ENCODE data around the gene PIGL.
"Not testable (repeated sequence)": the region's sequence is repeated elsewhere in the genome, so short reads cannot be mapped to it uniquely, and the experiment has no call there.

The PIGL gene

DNA sequence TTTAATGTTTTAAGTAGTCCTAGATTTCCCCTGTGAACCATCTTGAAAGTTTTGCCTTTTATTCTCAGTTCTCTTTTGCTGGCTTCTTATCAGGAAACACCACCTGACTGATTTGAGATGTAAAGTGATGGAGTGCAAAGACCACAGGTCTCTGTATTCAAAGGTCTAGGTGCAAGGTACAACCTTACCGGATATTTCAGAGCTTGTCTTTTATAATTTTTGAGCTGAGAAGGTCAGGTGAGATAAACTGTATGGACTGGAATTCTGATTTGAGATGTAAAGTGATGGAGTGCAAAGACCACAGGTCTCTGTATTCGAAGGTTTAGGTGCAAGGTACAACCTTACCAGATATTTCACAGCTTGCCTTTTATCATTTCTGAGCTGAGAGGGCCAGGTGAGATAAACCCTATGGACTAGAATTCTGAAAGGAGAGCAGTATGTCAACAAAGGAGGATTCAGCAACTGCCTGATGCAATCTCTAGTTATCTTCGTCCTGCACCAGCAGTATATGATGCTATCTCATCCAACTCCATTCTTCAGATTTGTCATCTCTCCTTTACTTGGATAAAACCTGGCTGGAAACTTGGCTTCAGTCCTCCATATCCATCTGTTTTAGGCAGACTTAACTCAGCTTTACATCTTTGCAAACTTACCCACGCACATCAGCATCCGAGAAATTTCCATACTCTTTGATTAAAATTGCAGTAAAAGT is 72.0 kb downstream of the PIGL start:
- peaks cover 59% of the 10 kb centered on the region for H3K4me1 ChIP-seq (ENCODE audit: insufficient read depth, low read length, poor library complexity, severe bottlenecking)
- no peak for TF ChIP-seq EZH2phosphoT487 (IDR thresholded peaks at IDR 0.05; ENCODE audit: borderline replicate concordance)
- TF ChIP-seq, protein P1, sequence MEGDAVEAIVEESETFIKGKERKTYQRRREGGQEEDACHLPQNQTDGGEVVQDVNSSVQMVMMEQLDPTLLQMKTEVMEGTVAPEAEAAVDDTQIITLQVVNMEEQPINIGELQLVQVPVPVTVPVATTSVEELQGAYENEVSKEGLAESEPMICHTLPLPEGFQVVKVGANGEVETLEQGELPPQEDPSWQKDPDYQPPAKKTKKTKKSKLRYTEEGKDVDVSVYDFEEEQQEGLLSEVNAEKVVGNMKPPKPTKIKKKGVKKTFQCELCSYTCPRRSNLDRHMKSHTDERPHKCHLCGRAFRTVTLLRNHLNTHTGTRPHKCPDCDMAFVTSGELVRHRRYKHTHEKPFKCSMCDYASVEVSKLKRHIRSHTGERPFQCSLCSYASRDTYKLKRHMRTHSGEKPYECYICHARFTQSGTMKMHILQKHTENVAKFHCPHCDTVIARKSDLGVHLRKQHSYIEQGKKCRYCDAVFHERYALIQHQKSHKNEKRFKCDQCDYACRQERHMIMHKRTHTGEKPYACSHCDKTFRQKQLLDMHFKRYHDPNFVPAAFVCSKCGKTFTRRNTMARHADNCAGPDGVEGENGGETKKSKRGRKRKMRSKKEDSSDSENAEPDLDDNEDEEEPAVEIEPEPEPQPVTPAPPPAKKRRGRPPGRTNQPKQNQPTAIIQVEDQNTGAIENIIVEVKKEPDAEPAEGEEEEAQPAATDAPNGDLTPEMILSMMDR (conservative IDR thresholded peaks at IDR 0.05; ENCODE audit: low read length), result no peak
- H3K36me3 ChIP-seq (ENCODE audit: insufficient read depth, low read length), result no peaks in the 10 kb centered on the region

DNA sequence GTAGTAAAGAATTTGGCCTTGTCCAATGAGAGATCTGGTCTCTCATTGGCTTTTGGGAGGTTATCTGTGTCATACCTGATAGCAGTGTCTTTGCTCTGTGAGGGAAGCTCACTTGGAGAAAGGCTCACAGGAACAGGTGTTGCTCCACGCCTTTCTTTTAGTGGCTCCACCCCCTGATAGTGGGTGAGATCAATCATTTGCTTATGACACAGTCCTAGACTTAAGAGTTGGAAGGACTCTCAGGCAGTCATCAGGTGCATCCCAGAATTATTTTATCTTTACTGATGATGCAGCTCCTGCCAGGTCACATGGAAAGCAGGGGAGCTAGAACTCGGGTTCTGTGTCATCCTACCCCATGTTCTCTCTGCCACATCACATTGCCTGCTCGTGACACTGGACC is 76.9 kb downstream of the PIGL start:
- H3K9me3 ChIP-seq (ENCODE audit: insufficient read depth, low read depth, low read length), result no peaks in the 10 kb centered on the region
- TF ChIP-seq, protein P1 (conservative IDR thresholded peaks at IDR 0.05; ENCODE audit: low read length), result no peak
- TF ChIP-seq EZH2phosphoT487 (IDR thresholded peaks at IDR 0.05; ENCODE audit: borderline replicate concordance), result no peak
- H3K4me2 ChIP-seq (ENCODE audit: low read depth, low read length, poor library complexity, severe bottlenecking), result no peak overlapping the region
- no peaks in the 10 kb centered on the region for H3K27me3 ChIP-seq (ENCODE audit: insufficient read depth, low read length, poor library complexity, severe bottlenecking)
- no peaks in the 10 kb centered on the region for H4K20me1 ChIP-seq (ENCODE audit: insufficient read depth, low read length, poor library complexity, severe bottlenecking)
- no peaks in the 10 kb centered on the region for H3K9me2 ChIP-seq (replicated peaks; ENCODE audit: low read depth, low read length)
- peaks cover 43% of the 10 kb centered on the region for H3K4me1 ChIP-seq (ENCODE audit: insufficient read depth, low read length, poor library complexity, severe bottlenecking)
- H3K9ac ChIP-seq (ENCODE audit: low read depth, low read length, poor library complexity, severe bottlenecking), result no peak overlapping the region
- H3K36me3 ChIP-seq (ENCODE audit: insufficient read depth, low read length), result no peaks in the 10 kb centered on the region
- H3K4me3 ChIP-seq (ENCODE audit: low read length, poor library complexity, severe bottlenecking), result no peak overlapping the region
- H3K79me2 ChIP-seq (ENCODE audit: insufficient read depth, low read length), result no peaks in the 10 kb centered on the region
- peaks cover 3% of the 10 kb centered on the region for H3F3A ChIP-seq (ENCODE audit: low read depth)
- no peak overlapping the region for H2AFZ ChIP-seq (ENCODE audit: low read length)

More for the DNA sequence above, 72.0 kb downstream of the PIGL start:
- Histone ChIP-seq H2AFZ (ENCODE audit: low read length) (no peak overlapping the region), H3K79me2 (ENCODE audit: insufficient read depth, low read length) (no peaks in the 10 kb centered on the region), H3F3A (ENCODE audit: low read depth) (peaks cover 19% of the 10 kb centered on the region), H3K9ac (ENCODE audit: low read depth, low read length, poor library complexity, severe bottlenecking) (no peak overlapping the region), H3K27me3 (ENCODE audit: insufficient read depth, low read length, poor library complexity, severe bottlenecking) (no peaks in the 10 kb centered on the region), H3K9me2 (replicated peaks; ENCODE audit: low read depth, low read length) (no peaks in the 10 kb centered on the region), H3K9me3 (ENCODE audit: insufficient read depth, low read depth, low read length) (no peaks in the 10 kb centered on the region), H3K4me3 (ENCODE audit: low read length, poor library complexity, severe bottlenecking) (no peak overlapping the region), H3K4me2 (ENCODE audit: low read depth, low read length, poor library complexity, severe bottlenecking) (peak overlapping the region; percentile 26), H4K20me1 (ENCODE audit: insufficient read depth, low read length, poor library complexity, severe bottlenecking) (no peaks in the 10 kb centered on the region)

DNA sequence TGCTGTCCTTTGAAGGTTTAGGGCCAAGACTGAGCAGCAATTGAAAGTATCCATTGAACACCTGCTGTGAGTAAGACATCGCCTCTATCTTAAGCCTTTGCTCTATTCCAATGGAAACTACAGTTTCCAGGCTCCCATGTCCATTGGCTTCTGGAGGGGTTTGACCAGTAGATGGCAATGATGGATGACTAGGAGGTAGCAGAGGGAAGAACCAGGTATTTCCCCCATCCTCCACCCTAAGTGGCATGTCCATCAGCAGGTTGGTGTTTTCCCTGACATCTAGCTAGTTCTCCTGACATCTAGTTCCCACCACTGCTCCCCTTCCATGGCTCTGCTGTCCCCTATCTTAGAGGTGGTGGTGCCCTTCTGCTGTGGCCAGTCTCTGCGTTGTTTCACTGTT is 77.5 kb downstream of the PIGL start:
- no peaks in the 10 kb centered on the region for H3K9me3 ChIP-seq (ENCODE audit: insufficient read depth, low read depth, low read length)
- H3F3A ChIP-seq (ENCODE audit: low read depth), result peaks cover 3% of the 10 kb centered on the region
- peaks cover 38% of the 10 kb centered on the region for H3K4me1 ChIP-seq (ENCODE audit: insufficient read depth, low read length, poor library complexity, severe bottlenecking)

DNA sequence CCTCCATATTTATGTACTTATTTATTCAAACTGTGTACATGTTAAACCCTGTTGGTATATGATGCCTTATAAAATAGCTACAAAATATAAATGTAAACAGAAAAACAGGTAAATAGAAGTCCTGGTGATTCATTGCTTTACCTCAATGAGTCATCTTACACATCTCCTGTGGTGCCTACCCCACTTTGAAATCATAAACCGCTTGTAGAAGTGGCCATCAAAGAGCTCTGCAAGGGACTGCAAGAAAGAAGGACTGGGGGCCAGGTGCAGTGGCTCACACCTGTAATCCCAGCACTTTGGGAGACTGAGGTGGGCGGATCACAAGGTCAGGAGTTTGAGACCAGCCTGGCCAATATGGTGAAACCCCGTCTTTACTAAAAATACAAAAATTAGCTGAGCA is 79.1 kb downstream of the PIGL start:
- H3K79me2 ChIP-seq (ENCODE audit: insufficient read depth, low read length), result not testable (repeated sequence)
- peaks cover 42% of the 10 kb centered on the region for H3K4me1 ChIP-seq (ENCODE audit: insufficient read depth, low read length, poor library complexity, severe bottlenecking)

More for the DNA sequence above, 77.5 kb downstream of the PIGL start:
- no peaks in the 10 kb centered on the region for H3K27me3 ChIP-seq (ENCODE audit: insufficient read depth, low read length, poor library complexity, severe bottlenecking)
- no peak overlapping the region for H3K4me2 ChIP-seq (ENCODE audit: low read depth, low read length, poor library complexity, severe bottlenecking)
- no peak overlapping the region for H3K9ac ChIP-seq (ENCODE audit: low read depth, low read length, poor library complexity, severe bottlenecking)
- no peak overlapping the region for H2AFZ ChIP-seq (ENCODE audit: low read length)
- no peaks in the 10 kb centered on the region for H3K9me2 ChIP-seq (replicated peaks; ENCODE audit: low read depth, low read length)
- H4K20me1 ChIP-seq (ENCODE audit: insufficient read depth, low read length, poor library complexity, severe bottlenecking), result no peaks in the 10 kb centered on the region
- TF ChIP-seq EZH2phosphoT487 (IDR thresholded peaks at IDR 0.05; ENCODE audit: borderline replicate concordance), result no peak
- TF ChIP-seq, protein P1 (conservative IDR thresholded peaks at IDR 0.05; ENCODE audit: low read length), result no peak
- H3K4me3 ChIP-seq (ENCODE audit: low read length, poor library complexity, severe bottlenecking), result no peak overlapping the region
- no peaks in the 10 kb centered on the region for H3K36me3 ChIP-seq (ENCODE audit: insufficient read depth, low read length)
- H3K79me2 ChIP-seq (ENCODE audit: insufficient read depth, low read length), result no peaks in the 10 kb centered on the region

More for the DNA sequence above, 79.1 kb downstream of the PIGL start:
- H3F3A ChIP-seq (ENCODE audit: low read depth); H2AFZ ChIP-seq (ENCODE audit: low read length); H3K9me2 ChIP-seq (replicated peaks; ENCODE audit: low read depth, low read length); H3K4me3 ChIP-seq (ENCODE audit: low read length, poor library complexity, severe bottlenecking); H3K9ac ChIP-seq (ENCODE audit: low read depth, low read length, poor library complexity, severe bottlenecking); H3K4me2 ChIP-seq (ENCODE audit: low read depth, low read length, poor library complexity, severe bottlenecking); H3K9me3 ChIP-seq (ENCODE audit: insufficient read depth, low read depth, low read length); H3K36me3 ChIP-seq (ENCODE audit: insufficient read depth, low read length); H3K27me3 ChIP-seq (ENCODE audit: insufficient read depth, low read length, poor library complexity, severe bottlenecking); H4K20me1 ChIP-seq (ENCODE audit: insufficient read depth, low read length, poor library complexity, severe bottlenecking): not testable (repeated sequence)
